NCI-H526 (cell line): ENCODE data around the gene SPIB.
"Not testable (repeated sequence)": the region's sequence is repeated elsewhere in the genome, so short reads cannot be mapped to it uniquely, and the experiment has no call there.

Experiments
- DNase-seq, 2 experiments: peaks; one replicate each; lab custom pipeline; 2025; lab: John Stamatoyannopoulos, UW

The SPIB gene

GRCh38 chr19:50390952-50391351 lies 27.8 kb upstream of the SPIB start:
- DNase-seq, result not testable (repeated sequence)

- no peak for DNase-seq
Measured at GRCh38 chr19:50392759-50393158, 26.0 kb upstream of the SPIB start.

- DNase-seq, result no peak
Measured at GRCh38 chr19:50393589-50393988, 25.1 kb upstream of the SPIB start.

GRCh38 chr19:50394017-50394416 lies 24.7 kb upstream of the SPIB start:
- DNase-seq, result no peak

GRCh38 chr19:50398675-50399367 lies 19.9 kb upstream of the SPIB start:
- DNase-seq, result no peak

DNA sequence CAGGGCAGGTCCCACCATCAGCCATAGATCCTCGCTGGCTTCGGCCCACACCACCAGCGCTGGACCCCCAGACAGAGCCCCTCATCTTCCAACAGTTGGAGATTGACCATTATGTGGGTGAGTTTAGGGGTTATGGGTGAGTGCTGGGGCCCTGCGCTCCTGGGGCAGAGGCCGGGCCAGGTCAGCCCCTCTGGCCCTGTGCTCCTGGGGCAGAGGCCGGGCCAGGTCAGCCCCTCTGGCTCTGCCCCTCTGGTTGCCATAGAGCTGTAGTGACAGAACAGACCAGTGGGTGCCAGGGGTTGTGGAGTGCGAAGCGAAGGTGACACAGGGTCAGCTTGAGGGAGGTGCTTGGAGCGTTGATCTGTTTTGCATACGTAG lies 19.4 kb upstream of the SPIB start:
- DNase-seq, result no peak

DNA sequence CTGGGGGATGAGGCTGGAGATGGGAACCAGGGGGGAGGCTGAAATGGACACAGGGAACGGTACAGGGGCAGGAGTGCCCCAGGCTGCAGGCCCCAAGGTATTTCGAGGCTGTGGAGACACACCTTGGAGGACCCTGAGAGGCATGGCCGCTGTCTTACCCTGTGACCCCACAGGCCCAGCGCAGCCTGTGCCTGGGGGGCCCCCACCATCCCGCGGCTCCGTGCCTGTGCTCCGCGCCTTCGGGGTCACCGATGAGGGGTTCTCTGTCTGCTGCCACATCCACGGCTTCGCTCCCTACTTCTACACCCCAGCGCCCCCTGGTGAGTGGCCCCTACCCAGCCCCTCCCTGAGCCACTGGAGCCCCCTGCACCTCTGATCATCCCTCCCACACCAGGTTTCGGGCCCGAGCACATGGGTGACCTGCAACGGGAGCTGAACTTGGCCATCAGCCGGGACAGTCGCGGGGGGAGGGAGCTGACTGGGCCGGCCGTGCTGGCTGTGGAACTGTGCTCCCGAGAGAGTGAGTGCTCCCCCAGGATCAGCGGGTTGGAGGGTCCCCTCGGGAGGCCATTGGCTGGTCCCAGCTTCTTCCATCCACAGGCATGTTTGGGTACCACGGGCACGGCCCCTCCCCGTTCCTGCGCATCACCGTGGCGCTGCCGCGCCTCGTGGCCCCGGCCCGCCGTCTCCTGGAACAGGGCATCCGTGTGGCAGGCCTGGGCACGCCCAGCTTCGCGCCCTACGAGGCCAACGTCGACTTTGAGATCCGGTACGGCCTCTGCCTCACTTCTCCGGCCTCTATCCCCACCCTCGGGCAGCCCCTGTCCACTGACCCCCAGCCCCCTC lies 16.9 kb upstream of the SPIB start:
- no peak for DNase-seq

DNA sequence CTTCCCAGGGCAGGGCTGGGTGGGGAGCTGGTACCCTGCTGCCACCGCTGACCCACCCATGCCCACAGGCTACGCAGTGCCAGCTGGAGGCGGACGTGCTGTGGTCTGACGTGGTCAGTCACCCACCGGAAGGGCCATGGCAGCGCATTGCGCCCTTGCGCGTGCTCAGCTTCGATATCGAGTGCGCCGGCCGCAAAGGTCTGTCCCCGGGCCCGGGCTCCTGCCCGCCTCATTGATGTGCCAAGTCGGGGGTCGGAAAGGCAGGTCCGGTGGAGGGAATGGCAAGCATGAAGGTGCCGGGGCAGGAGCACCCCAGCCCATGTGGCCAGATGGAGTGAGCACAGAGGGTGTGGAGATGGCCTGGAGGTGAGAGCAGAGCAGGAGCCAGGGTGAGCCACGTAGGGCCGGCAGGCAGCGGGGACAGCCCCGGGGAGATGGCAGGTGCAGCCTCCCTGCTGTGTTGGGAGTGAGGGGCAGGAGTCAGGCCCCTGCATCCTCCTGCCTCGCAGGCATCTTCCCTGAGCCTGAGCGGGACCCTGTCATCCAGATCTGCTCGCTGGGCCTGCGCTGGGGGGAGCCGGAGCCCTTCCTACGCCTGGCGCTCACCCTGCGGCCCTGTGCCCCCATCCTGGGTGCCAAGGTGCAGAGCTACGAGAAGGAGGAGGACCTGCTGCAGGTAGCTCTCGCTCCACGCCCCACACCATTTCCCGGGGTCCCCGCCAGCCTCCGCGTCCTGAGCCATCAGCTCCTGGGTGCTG lies 16.0 kb upstream of the SPIB start:
- DNase-seq, result no peak

GRCh38 chr19:50406156-50406820 lies 12.4 kb upstream of the SPIB start:
- no peak for DNase-seq

DNA sequence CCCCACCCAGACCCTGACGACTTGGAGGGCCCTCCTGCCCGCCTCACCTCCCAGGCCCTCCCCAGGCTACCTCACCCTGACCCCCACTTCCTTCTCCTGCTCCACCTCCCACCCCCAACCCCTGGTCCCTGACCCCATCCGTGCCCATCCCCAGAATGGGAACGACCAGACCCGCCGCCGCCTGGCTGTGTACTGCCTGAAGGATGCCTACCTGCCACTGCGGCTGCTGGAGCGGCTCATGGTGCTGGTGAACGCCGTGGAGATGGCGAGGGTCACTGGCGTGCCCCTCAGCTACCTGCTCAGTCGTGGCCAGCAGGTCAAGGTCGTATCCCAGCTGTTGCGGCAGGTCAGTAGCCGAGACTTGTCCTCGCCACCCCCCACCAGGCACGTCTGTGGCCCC lies 11.9 kb upstream of the SPIB start:
- no peak for DNase-seq

DNA sequence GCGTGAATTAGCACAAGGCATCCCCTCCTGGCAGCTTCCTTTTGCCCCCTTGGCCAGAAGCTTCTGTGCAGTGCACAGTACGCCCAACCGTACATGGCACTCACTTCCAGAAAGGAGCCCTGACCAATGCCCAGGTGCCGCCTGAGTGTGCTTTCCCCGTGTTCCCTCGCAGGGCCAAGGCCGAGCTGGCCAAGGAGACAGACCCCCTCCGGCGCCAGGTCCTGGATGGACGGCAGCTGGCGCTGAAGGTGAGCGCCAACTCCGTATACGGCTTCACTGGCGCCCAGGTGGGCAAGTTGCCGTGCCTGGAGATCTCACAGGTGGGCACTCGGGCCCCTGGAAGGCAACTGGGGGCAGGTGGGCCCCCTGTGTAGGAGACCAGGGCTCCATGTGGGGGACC lies 9.4 kb upstream of the SPIB start:
- DNase-seq, result no peak

GRCh38 chr19:50410109-50410508 lies 8.6 kb upstream of the SPIB start:
- no peak for DNase-seq

- no peak for DNase-seq
Measured at GRCh38 chr19:50412419-50412818, 6.3 kb upstream of the SPIB start.

DNA sequence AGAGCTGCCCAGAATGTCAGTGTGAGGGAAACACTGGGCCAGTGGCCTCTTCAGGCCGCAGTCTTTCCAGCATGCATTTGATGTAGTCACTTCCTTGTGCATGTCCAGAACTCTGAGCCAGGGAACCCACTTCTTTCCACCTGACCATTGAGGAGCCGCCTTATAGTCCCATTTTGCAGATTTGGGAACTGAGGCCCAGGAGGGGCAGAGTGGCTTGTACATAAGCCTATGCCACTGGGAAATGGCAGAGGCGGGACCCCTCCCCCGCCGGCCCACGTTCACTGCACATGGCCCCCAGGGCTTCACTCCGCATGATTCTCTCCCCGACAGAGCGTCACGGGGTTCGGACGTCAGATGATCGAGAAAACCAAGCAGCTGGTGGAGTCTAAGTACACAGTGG lies 5.6 kb upstream of the SPIB start:
- no peak for DNase-seq

GRCh38 chr19:50413531-50413930 lies 5.2 kb upstream of the SPIB start:
- no peak for DNase-seq

GRCh38 chr19:50414864-50415660 lies 3.7 kb upstream of the SPIB start:
- DNase-seq, result peak; percentile 52 to 84

- no peak for DNase-seq
Measured at GRCh38 chr19:50415661-50416033, 3.1 kb upstream of the SPIB start.

DNA sequence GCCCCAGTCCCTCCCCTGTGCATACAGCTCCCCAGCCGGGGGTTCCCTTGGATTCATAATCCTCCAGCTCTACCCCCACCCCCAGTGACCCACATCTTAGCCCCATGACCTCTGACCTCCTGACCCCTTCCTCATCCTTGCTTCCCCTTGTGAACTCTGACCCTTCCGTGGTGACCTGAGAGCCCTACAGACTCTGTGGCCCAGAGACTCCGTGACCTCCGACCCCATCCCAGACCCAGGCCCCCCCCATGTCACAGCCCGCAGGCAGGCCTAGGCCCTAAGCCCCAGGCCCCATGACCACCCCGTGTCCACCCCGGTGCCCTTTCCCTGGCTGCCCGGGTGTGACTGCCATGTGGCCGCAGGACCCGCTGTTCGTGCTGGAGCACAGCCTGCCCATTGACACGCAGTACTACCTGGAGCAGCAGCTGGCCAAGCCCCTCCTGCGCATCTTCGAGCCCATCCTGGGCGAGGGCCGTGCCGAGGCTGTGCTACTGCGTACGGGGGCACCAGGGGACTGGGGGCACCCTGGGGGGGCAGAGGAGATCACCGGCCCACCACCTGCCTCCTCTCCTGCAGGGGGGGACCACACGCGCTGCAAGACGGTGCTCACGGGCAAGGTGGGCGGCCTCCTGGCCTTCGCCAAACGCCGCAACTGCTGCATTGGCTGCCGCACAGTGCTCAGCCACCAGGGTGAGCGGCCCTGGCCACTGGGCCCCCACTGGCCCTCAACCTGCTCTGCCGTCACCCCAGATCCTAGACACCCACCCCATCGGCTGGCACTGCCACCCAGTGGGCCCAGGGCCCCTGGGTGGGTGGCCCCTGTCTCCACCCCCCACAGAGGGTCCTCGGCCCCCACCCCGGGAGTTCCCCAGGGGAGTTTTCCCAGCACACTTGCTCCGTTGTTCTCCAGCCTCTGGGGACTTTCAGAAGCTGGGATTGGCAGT lies 2.4 kb upstream of the SPIB start:
- no peak for DNase-seq

DNA sequence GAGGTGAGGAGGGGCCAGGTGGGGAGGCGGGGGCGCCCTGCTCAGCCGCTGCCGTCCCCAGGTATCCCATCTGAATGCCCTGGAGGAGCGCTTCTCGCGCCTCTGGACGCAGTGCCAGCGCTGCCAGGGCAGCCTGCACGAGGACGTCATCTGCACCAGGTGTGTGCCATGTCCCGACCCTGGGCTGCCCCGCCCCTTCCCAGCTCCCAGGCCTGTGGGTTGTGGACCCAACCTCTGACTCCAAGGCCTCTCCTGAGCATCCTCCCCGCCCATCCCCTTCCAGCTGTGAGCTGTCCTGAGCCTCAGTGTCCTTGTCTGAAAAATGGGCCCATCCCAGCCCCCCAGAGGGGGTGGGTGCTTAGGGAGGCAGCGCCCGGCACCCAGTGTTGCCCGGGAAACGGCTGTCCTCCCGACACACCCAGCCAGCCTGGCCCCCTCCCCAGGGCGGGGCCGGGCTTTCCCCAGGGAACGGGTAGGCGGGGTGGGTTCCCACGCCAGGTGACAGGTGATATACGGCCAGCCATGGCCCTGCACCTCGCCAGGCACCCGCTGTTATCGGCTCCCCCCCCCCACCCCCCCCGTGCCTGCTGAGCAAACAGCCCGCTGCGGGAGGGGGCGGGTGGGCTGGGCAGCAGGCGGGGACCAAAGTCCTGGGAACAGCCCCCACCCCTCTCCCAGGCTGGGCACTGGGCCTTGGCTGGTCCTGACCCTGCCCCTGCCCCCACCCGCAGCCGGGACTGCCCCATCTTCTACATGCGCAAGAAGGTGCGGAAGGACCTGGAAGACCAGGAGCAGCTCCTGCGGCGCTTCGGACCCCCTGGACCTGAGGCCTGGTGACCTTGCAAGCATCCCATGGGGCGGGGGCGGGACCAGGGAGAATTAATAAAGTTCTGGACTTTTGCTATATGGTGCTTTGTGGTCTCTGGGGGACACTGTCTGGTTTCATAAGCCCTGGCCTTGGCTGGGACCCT lies 1.3 kb upstream of the SPIB start:
- DNase-seq, result peak; percentile 47 to 85
